Trophoblast cell (in vitro differentiated cells and primary cell): ENCODE results near the gene SERPING1.

Experiments used
- DNase-seq, 2 donors: peaks; one replicate each; pipeline ENCODE4 v3.0.0-alpha.2; 2016
- H2AFZ ChIP-seq: 2 replicates; pipeline ENCODE4 v1.6.1; 2013; ENCODE audit warnings: low read length, moderate library complexity, mild to moderate bottlenecking; ENCODE audit not compliant: insufficient read depth, poor library complexity
- H2AK5ac ChIP-seq: 2 replicates; pipeline ENCODE4 v1.6.1; 2013; ENCODE audit warnings: mild to moderate bottlenecking, low read length
- H2BK120ac ChIP-seq: 2 replicates; pipeline ENCODE4 v1.6.1; 2013; ENCODE audit warnings: low read length, mild to moderate bottlenecking, moderate library complexity; ENCODE audit not compliant: insufficient read depth, poor library complexity
- H2BK12ac ChIP-seq: 2 replicates; pipeline ENCODE4 v1.6.1; 2013; ENCODE audit warnings: mild to moderate bottlenecking, low read length, moderate library complexity
- H2BK5ac ChIP-seq: 2 replicates; pipeline ENCODE4 v1.6.1; 2013; ENCODE audit warnings: low read length, low read depth, moderate library complexity, mild to moderate bottlenecking; ENCODE audit not compliant: poor library complexity
- H3K14ac ChIP-seq: 2 replicates; pipeline ENCODE4 v1.6.1; 2013; ENCODE audit warnings: mild to moderate bottlenecking, low read length
- H3K18ac ChIP-seq: 2 replicates; pipeline ENCODE4 v1.6.1; 2013; ENCODE audit warnings: mild to moderate bottlenecking, low read length
- H3K23ac ChIP-seq: 2 replicates; pipeline ENCODE4 v1.6.1; 2013; ENCODE audit warnings: low read length
- H3K27ac ChIP-seq: 2 replicates; pipeline ENCODE4 v1.5.1; 2013; ENCODE audit warnings: low read depth, mild to moderate bottlenecking, inconsistent platforms, low read length, moderate library complexity
- H3K27me3 ChIP-seq: 2 replicates; pipeline ENCODE4 v1.6.1; 2013; ENCODE audit warnings: inconsistent platforms, mild to moderate bottlenecking, low read length, moderate library complexity; ENCODE audit not compliant: insufficient read depth
- H3K36me3 ChIP-seq, 2 experiments: 1 replicate in 1 of 2; 2 replicates in 1 of 2; pipeline ENCODE4 v1.6.1; 2013; ENCODE audit warnings: low read length in 2 of 2, mild to moderate bottlenecking in 2 of 2, moderate library complexity in 1 of 2; ENCODE audit not compliant: insufficient read depth in 2 of 2, control insufficient read depth in 1 of 2
- H3K4ac ChIP-seq: 2 replicates; pipeline ENCODE4 v1.6.1; 2013; ENCODE audit warnings: low read depth, mild to moderate bottlenecking, low read length, moderate library complexity
- H3K4me1 ChIP-seq, 2 experiments: 1 replicate in 1 of 2; 2 replicates in 1 of 2; pipeline ENCODE4 v1.6.1; 2013; ENCODE audit warnings: low read length in 2 of 2, mild to moderate bottlenecking in 2 of 2, moderate library complexity in 1 of 2; ENCODE audit not compliant: insufficient read depth in 2 of 2, control insufficient read depth in 1 of 2
- H3K4me2 ChIP-seq: 2 replicates; pipeline ENCODE4 v1.6.1; 2013; ENCODE audit warnings: inconsistent platforms, mild to moderate bottlenecking, low read length, moderate library complexity
- H3K4me3 ChIP-seq: 2 replicates; pipeline ENCODE4 v1.5.1; 2013; ENCODE audit warnings: mild to moderate bottlenecking, low read depth, low read length, inconsistent platforms
- H3K79me1 ChIP-seq: one replicate; pipeline ENCODE4 v1.6.1; 2013; ENCODE audit warnings: low read length
- H3K79me2 ChIP-seq: 2 replicates; pipeline ENCODE4 v1.6.1; 2013; ENCODE audit warnings: low read length, mild to moderate bottlenecking; ENCODE audit not compliant: control insufficient read depth, insufficient read depth, poor library complexity
- H3K9ac ChIP-seq: 2 replicates; pipeline ENCODE4 v1.6.1; 2013; ENCODE audit warnings: mild to moderate bottlenecking, low read length
- H3K9me3 ChIP-seq: 2 replicates; pipeline ENCODE4 v1.6.1; 2013; ENCODE audit warnings: low read depth, mild to moderate bottlenecking, control low read depth, inconsistent platforms, low read length; ENCODE audit not compliant: insufficient read depth
- H4K12ac ChIP-seq: 2 replicates; pipeline ENCODE4 v1.6.1; 2013; ENCODE audit warnings: low read depth, mild to moderate bottlenecking, low read length, moderate library complexity
- H4K8ac ChIP-seq: 2 replicates; pipeline ENCODE4 v1.6.1; 2013; ENCODE audit warnings: low read depth, mild to moderate bottlenecking, low read length, moderate library complexity
- H4K91ac ChIP-seq: one replicate; pipeline ENCODE4 v1.6.1; 2013; ENCODE audit warnings: low read depth, mild to moderate bottlenecking, low read length, moderate library complexity
- WGBS: extraction: QIAGEN DNeasy Blood & Tissue Kit; methylation state at CpG from one replicate; pipeline ENCODE4 v1.1.7; 2013; ENCODE audit warnings: missing lambda C conversion rate; ENCODE audit not compliant: insufficient read length, insufficient coverage; ENCODE audit errors: extremely low coverage; 5-methylcytosine and 5-hydroxymethylcytosine counted together

Gene SERPING1

DNA sequence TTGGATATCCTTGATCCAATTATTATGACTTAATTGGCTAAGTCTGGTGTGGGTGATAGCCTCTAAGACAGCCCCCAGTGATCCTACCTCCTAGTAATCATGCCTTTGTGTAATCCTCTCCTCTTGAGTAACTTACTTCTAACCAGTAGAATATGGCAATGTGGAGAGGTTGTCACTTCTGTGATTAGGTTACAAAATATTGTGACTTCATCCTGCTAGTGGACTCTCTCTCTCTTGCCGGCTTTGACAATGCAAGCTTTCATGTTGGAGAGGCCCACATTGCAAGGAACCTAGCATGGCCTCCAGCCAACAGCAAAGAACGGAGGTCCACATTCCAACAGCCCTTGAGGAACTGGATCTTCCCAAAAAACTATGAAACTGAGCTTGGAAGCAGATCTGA is 32.7 kb downstream of the SERPING1 start:
- H3K14ac ChIP-seq, result no peak overlapping the region
- no peak overlapping the region for H3K27ac ChIP-seq
- H3K9me3 ChIP-seq, result no peaks in the 10 kb centered on the region
- H3K4me1 ChIP-seq, result peaks cover 3 to 4% of the 10 kb centered on the region in 2 experiments
- no peaks in the 10 kb centered on the region for H3K79me1 ChIP-seq
- no peaks in the 10 kb centered on the region for H3K36me3 ChIP-seq
- H2BK120ac ChIP-seq, result no peak overlapping the region
- no peak overlapping the region for H3K4me3 ChIP-seq
- H4K8ac ChIP-seq, result no peak overlapping the region
- peak in 1 of 2 donors; percentile 53 for DNase-seq
- H3K79me2 ChIP-seq, result no peaks in the 10 kb centered on the region
- H3K4me2 ChIP-seq, result no peak overlapping the region
- no peak overlapping the region for H2BK12ac ChIP-seq
- WGBS, result no CpG with 5 or more reads among the region's 2 CpGs
- H3K9ac ChIP-seq, result no peak overlapping the region
- H2AK5ac ChIP-seq, result no peak overlapping the region
- no peak overlapping the region for H3K18ac ChIP-seq
- H4K91ac ChIP-seq, result no peak overlapping the region
- no peak overlapping the region for H3K4ac ChIP-seq
- no peak overlapping the region for H4K12ac ChIP-seq
- H2BK5ac ChIP-seq, result no peak overlapping the region
- H3K27me3 ChIP-seq, result no peaks in the 10 kb centered on the region
- H2AFZ ChIP-seq, result no peak overlapping the region
- H3K23ac ChIP-seq, result no peak overlapping the region

DNA sequence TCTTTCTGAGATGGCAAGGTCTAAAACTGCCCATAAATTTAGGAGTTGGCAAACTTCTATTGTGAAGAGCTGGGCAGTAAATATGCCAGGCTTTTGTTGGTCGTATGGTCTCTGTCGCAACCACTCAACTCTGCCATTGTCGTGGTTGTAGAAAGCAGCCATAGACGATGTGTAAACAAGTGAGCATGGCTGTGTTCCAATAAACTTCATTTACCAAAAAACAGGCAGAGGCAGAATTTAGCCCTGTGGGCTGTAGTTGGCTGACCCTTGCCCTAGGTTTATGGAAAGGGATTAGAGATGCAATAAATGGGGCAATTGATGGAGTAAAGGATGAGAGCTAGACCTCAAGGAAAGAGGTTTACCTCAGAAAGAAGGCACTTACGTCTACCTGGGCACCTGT is 34.6 kb downstream of the SERPING1 start:
- no peak overlapping the region for H3K18ac ChIP-seq
- H3K4me3 ChIP-seq, result no peak overlapping the region
- no peak overlapping the region for H3K23ac ChIP-seq
- H3K79me2 ChIP-seq, result no peaks in the 10 kb centered on the region
- H2BK120ac ChIP-seq, result no peak overlapping the region
- H2BK12ac ChIP-seq, result no peak overlapping the region
- no peak overlapping the region for H2AK5ac ChIP-seq
- peaks cover 3 to 5% of the 10 kb centered on the region in 2 experiments for H3K4me1 ChIP-seq
- no peak for DNase-seq
- WGBS, result no CpG with 5 or more reads among the region's 5 CpGs
- no peaks in the 10 kb centered on the region for H3K36me3 ChIP-seq
- H2AFZ ChIP-seq, result no peak overlapping the region
- H3K27me3 ChIP-seq, result no peaks in the 10 kb centered on the region
- H2BK5ac ChIP-seq, result no peak overlapping the region
- H3K14ac ChIP-seq, result no peak overlapping the region
- no peak overlapping the region for H4K91ac ChIP-seq
- H3K4ac ChIP-seq, result no peak overlapping the region
- no peak overlapping the region for H3K4me2 ChIP-seq
- no peak overlapping the region for H3K9ac ChIP-seq
- no peaks in the 10 kb centered on the region for H3K9me3 ChIP-seq
- no peak overlapping the region for H4K12ac ChIP-seq
- H3K27ac ChIP-seq, result no peak overlapping the region
- no peak overlapping the region for H4K8ac ChIP-seq
- no peaks in the 10 kb centered on the region for H3K79me1 ChIP-seq

DNA sequence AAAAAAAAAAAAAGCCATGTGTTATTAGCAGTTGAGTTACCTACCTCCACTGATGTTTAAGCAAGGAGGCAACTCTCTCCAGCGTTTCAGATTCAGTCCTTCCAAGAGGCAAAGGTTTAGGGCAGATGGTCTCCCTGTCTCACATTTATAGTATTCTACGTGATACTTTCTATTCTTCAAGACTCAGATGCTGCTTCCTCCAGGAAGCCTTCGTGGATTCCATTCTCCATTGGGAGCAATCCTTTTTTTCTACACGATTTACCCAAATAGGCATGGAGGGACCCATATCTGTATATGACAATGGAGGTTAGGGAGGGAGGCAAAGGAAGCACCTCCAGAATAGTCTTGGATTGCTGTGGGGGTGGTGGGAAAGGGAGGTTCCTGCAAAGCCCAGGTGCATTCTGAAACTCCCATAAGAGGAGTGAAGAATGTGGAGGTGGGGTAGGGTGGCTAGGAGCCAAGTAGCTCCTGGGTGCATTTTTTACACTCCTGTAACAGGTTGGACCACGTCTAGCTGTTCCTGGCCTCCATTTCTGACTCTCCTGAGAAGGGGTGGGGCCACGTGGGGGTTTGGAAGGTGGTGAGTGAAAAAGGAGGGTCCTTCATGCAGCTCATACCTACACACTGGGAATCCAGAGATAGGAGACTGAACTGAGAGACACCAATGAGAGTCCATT is 36.0 kb downstream of the SERPING1 start:
- no peak for DNase-seq
- H2AFZ ChIP-seq, result no peak overlapping the region
- no peak overlapping the region for H3K18ac ChIP-seq
- H3K14ac ChIP-seq, result no peak overlapping the region
- no peak overlapping the region for H3K23ac ChIP-seq
- peak overlapping the region; percentile 22 for H2BK120ac ChIP-seq
- no peak overlapping the region for H4K91ac ChIP-seq
- no peak overlapping the region for H4K8ac ChIP-seq
- H3K9ac ChIP-seq, result no peak overlapping the region
- no peak overlapping the region for H2BK5ac ChIP-seq
- no peak overlapping the region for H2AK5ac ChIP-seq
- H3K27ac ChIP-seq, result no peak overlapping the region
- H3K4ac ChIP-seq, result no peak overlapping the region
- no peak overlapping the region for H3K4me2 ChIP-seq
- peaks cover 12% of the 10 kb centered on the region for H3K79me1 ChIP-seq
- peaks cover 10 to 12% of the 10 kb centered on the region in 2 experiments for H3K4me1 ChIP-seq
- peaks cover 6% of the 10 kb centered on the region for H3K79me2 ChIP-seq
- peak overlapping the region; percentile 25 for H2BK12ac ChIP-seq
- H4K12ac ChIP-seq, result no peak overlapping the region
- no peak overlapping the region for H3K4me3 ChIP-seq
- no peaks in the 10 kb centered on the region for H3K36me3 ChIP-seq
- H3K27me3 ChIP-seq, result no peaks in the 10 kb centered on the region
- H3K9me3 ChIP-seq, result no peaks in the 10 kb centered on the region
- WGBS, result no CpG with 5 or more reads among the region's 6 CpGs

DNA sequence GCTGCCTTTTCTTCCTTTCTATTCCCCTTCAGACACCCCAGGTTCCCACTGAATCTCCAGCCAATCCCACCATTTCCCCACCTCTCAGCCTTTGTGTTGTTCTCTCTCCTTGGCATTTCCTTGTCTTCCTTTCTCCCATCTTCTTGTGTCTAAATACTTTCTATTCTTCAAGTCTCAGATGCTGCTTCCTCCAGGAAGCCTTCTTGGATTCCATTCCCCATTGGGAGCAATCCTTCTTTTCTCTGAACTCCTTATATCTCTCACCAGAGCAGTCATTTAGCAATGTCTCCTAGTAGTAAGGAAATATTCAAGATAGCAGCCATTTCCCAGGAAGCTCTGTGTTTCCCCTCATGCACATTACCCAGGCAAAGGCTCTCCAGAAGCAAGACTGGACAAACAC is 36.8 kb downstream of the SERPING1 start:
- no peak overlapping the region for H3K27ac ChIP-seq

More for the DNA sequence above, 36.8 kb downstream of the SERPING1 start:
- peaks cover 18% of the 10 kb centered on the region for H3K79me1 ChIP-seq
- no peak overlapping the region for H3K4me2 ChIP-seq
- no peak for DNase-seq
- no peak overlapping the region for H3K23ac ChIP-seq
- no peak overlapping the region for H4K8ac ChIP-seq
- no peak overlapping the region for H2AK5ac ChIP-seq
- H3K9ac ChIP-seq, result no peak overlapping the region
- no peaks in the 10 kb centered on the region for H3K36me3 ChIP-seq
- peaks cover 12% of the 10 kb centered on the region for H3K79me2 ChIP-seq
- H2BK120ac ChIP-seq, result no peak overlapping the region
- H3K4me1 ChIP-seq, result peaks cover 10 to 12% of the 10 kb centered on the region in 2 experiments
- H3K4me3 ChIP-seq, result no peak overlapping the region
- no peak overlapping the region for H2AFZ ChIP-seq
- no peak overlapping the region for H3K18ac ChIP-seq
- no peak overlapping the region for H2BK12ac ChIP-seq
- no peak overlapping the region for H4K91ac ChIP-seq
- H2BK5ac ChIP-seq, result no peak overlapping the region
- H3K14ac ChIP-seq, result no peak overlapping the region
- no peak overlapping the region for H4K12ac ChIP-seq
- H3K9me3 ChIP-seq, result no peaks in the 10 kb centered on the region
- H3K4ac ChIP-seq, result no peak overlapping the region
- H3K27me3 ChIP-seq, result no peaks in the 10 kb centered on the region
